ENCODE results near the gene ZDHHC14.

- TF ChIP-seq CTCF (IDR thresholded peaks at IDR 0.05) (no peak), EP300 (IDR thresholded peaks at IDR 0.05) (no peak)
These were observed 213.3 kb downstream of the ZDHHC14 start for GRCh38 chr6:157594292-157594691.
